HCT116 (cell line): ENCODE data around the gene AQP1.

Experiments used
- CEBPB ChIP-seq: IDR thresholded peaks from 2 replicates; pipeline ENCODE4 v1.6.1; 2012; ENCODE audit warnings: low read depth
- EZH2 ChIP-seq: fragments of 200-600 bp; sonication (generic); IDR thresholded peaks from 2 replicates; pipeline ENCODE4 v1.6.1; 2017; ENCODE audit warnings: antibody characterized with exemption, mixed run types
- JUND ChIP-seq: IDR thresholded peaks from 2 replicates; pipeline ENCODE4 v1.6.1; 2012
- POLR2A ChIP-seq: IDR thresholded peaks from 2 replicates; pipeline ENCODE4 v1.7.0; 2011; ENCODE audit warnings: borderline replicate concordance; ENCODE audit not compliant: insufficient read depth, insufficient read length; ENCODE audit errors: extremely low read depth
- POLR2AphosphoS5 ChIP-seq: IDR thresholded peaks from 2 replicates; pipeline ENCODE4 v1.6.1; 2011; ENCODE audit warnings: mild to moderate bottlenecking, low read depth, low read length, moderate library complexity
- RAD21 ChIP-seq: IDR thresholded peaks from 2 replicates; pipeline ENCODE4 v1.6.1; 2012; ENCODE audit warnings: low read depth, mild to moderate bottlenecking
- ZFX ChIP-seq: fragments of 450-650 bp; IDR thresholded peaks from 2 replicates; pipeline ENCODE4 v1.6.1; 2017
- ZNF274 ChIP-seq: fragments of 200-500 bp; sonication (Bioruptor generic); IDR thresholded peaks from 2 replicates; pipeline ENCODE4 v1.6.1; 2014; ENCODE audit warnings: mild to moderate bottlenecking, low read depth, low read length, inconsistent platforms
- TF ChIP-seq, protein P1 (sequence below), 3 experiments: fragments of 200-600 bp in 1 of 3; sonication (generic) in 1 of 3; IDR thresholded peaks in 2 of 3; conservative IDR thresholded peaks in 1 of 3; 2 replicates each; pipeline ENCODE4 v1.5.1; 2012 to 2017; ENCODE audit warnings: low read depth in 2 of 3, low read length in 2 of 3, antibody characterized with exemption in 1 of 3, borderline replicate concordance in 1 of 3, control low read depth in 1 of 3, mild to moderate bottlenecking in 1 of 3, mixed read lengths in 1 of 3, mixed run types in 1 of 3, moderate library complexity in 1 of 3; ENCODE audit not compliant: insufficient read depth in 1 of 3
- TF ChIP-seq, protein P2 (sequence below): IDR thresholded peaks from 2 replicates; pipeline ENCODE4 v1.6.1; 2012; ENCODE audit warnings: low read depth

DNA sequence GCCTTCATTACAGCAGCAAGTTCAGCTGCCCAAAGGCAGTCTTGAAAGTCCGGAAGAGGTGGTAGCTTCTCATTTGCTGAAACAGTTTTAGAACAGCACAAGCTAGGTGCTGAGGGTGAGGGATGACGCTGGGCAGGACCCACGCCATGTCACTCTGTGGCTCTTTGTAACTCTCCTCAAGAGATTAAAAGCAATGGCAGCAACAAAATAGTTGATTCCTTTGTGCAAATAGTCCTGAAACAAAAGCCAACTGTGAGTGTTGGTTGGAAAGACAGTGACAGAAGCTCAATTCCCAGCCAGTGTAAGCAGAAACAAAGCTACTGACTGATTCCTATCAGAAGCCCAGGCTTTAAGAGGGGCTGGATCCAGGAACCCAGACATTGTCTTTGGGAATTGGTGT is 47.6 kb upstream of the AQP1 start:
- TF ChIP-seq ZFX (no peak), POLR2A (no peak), JUND (no peak), EZH2 (no peak), ZNF274 (no peak), CEBPB (no peak), RAD21 (no peak), POLR2AphosphoS5 (no peak)
- TF ChIP-seq, protein P1, sequence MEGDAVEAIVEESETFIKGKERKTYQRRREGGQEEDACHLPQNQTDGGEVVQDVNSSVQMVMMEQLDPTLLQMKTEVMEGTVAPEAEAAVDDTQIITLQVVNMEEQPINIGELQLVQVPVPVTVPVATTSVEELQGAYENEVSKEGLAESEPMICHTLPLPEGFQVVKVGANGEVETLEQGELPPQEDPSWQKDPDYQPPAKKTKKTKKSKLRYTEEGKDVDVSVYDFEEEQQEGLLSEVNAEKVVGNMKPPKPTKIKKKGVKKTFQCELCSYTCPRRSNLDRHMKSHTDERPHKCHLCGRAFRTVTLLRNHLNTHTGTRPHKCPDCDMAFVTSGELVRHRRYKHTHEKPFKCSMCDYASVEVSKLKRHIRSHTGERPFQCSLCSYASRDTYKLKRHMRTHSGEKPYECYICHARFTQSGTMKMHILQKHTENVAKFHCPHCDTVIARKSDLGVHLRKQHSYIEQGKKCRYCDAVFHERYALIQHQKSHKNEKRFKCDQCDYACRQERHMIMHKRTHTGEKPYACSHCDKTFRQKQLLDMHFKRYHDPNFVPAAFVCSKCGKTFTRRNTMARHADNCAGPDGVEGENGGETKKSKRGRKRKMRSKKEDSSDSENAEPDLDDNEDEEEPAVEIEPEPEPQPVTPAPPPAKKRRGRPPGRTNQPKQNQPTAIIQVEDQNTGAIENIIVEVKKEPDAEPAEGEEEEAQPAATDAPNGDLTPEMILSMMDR (IDR thresholded peaks at IDR 0.05 in 2 of 3, conservative IDR thresholded peaks at IDR 0.05 in 1 of 3; ENCODE audit: borderline replicate concordance in 1 of 3, insufficient read depth in 1 of 3, low read depth in 2 of 3, low read length in 2 of 3): no peak
- TF ChIP-seq, protein P2, sequence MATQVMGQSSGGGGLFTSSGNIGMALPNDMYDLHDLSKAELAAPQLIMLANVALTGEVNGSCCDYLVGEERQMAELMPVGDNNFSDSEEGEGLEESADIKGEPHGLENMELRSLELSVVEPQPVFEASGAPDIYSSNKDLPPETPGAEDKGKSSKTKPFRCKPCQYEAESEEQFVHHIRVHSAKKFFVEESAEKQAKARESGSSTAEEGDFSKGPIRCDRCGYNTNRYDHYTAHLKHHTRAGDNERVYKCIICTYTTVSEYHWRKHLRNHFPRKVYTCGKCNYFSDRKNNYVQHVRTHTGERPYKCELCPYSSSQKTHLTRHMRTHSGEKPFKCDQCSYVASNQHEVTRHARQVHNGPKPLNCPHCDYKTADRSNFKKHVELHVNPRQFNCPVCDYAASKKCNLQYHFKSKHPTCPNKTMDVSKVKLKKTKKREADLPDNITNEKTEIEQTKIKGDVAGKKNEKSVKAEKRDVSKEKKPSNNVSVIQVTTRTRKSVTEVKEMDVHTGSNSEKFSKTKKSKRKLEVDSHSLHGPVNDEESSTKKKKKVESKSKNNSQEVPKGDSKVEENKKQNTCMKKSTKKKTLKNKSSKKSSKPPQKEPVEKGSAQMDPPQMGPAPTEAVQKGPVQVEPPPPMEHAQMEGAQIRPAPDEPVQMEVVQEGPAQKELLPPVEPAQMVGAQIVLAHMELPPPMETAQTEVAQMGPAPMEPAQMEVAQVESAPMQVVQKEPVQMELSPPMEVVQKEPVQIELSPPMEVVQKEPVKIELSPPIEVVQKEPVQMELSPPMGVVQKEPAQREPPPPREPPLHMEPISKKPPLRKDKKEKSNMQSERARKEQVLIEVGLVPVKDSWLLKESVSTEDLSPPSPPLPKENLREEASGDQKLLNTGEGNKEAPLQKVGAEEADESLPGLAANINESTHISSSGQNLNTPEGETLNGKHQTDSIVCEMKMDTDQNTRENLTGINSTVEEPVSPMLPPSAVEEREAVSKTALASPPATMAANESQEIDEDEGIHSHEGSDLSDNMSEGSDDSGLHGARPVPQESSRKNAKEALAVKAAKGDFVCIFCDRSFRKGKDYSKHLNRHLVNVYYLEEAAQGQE: no peak
